ENCODE measurements around the gene GRB10. TPM values are rescaled to one million over a fixed set of nuclear protein-coding genes. Genes with fewer than 3 reads are reported as not detected.

The GRB10 gene
- total and polyA plus RNA-seq, 2 experiments from 2014 or later, result 35.0 to 154 TPM

DNA sequence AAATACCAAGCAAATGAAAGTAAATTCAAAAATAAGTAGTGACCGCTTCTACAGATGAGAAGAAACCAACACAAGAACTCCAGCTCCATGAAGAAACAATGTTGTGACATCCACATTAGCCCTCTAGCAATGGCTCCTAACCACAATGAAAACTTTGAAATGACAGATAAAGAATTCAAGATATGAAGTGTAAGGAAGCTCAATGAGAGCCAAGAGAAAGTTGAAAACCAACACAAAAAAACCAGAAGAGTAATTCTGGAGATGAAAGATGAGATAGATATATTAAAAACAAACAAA is 149.3 kb downstream of the GRB10 start:
- peaks cover 4% of the 10 kb centered on the region; the same call in 2 of the 3 replicates for H3K9me3 Mint-ChIP-seq
- no peak for DNase-seq (ENCODE audit: low spot score)
- H3K4me1 Mint-ChIP-seq, result peaks cover 45% of the 10 kb centered on the region
- H3K4me3 Mint-ChIP-seq, result no peak overlapping the region
- peaks cover 20% of the 10 kb centered on the region; the same call in 2 of the 3 replicates for H3K36me3 Mint-ChIP-seq (ENCODE audit: low read depth)
- H3K4me2 ChIP-seq, result peak overlapping the region; percentile 44; the same call in 1 of the 2 replicates
- peak overlapping the region; percentile 14; the same call in 1 of the 2 replicates for H3K27ac ChIP-seq (ENCODE audit: low read depth)
- H4K20me1 ChIP-seq (replicated peaks; ENCODE audit: insufficient read depth), result peaks cover 42% of the 10 kb centered on the region
- H3K4me1 ChIP-seq (ENCODE audit: insufficient read depth), result peaks cover 35% of the 10 kb centered on the region
- H3K27ac Mint-ChIP-seq, result no peak overlapping the region
- peaks cover 87% of the 10 kb centered on the region for H3K79me2 ChIP-seq (replicated peaks; ENCODE audit: insufficient read depth)
- TF ChIP-seq EZH2 (IDR thresholded peaks at IDR 0.05; ENCODE audit: low read depth, unreplicated experiment), result no peak
- no peak for TF ChIP-seq ZNF462 (CRISPR knock-in tag; IDR thresholded peaks at IDR 0.05)
- no peak for TF ChIP-seq CREB1 (CRISPR knock-in tag; IDR thresholded peaks at IDR 0.05; ENCODE audit: low read depth)
- TF ChIP-seq ZNF114 (CRISPR knock-in tag; IDR thresholded peaks at IDR 0.05), result no peak
- no peak for TF ChIP-seq POLR2AphosphoS5 (IDR thresholded peaks at IDR 0.05; ENCODE audit: low read depth)
- TF ChIP-seq REST (IDR thresholded peaks at IDR 0.05; ENCODE audit: unreplicated experiment), result no peak
- TF ChIP-seq, protein P1, sequence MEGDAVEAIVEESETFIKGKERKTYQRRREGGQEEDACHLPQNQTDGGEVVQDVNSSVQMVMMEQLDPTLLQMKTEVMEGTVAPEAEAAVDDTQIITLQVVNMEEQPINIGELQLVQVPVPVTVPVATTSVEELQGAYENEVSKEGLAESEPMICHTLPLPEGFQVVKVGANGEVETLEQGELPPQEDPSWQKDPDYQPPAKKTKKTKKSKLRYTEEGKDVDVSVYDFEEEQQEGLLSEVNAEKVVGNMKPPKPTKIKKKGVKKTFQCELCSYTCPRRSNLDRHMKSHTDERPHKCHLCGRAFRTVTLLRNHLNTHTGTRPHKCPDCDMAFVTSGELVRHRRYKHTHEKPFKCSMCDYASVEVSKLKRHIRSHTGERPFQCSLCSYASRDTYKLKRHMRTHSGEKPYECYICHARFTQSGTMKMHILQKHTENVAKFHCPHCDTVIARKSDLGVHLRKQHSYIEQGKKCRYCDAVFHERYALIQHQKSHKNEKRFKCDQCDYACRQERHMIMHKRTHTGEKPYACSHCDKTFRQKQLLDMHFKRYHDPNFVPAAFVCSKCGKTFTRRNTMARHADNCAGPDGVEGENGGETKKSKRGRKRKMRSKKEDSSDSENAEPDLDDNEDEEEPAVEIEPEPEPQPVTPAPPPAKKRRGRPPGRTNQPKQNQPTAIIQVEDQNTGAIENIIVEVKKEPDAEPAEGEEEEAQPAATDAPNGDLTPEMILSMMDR (conservative IDR thresholded peaks at IDR 0.05; ENCODE audit: low read depth in 2 of 2), result no peak
- TF ChIP-seq ZNF331 (CRISPR knock-in tag; IDR thresholded peaks at IDR 0.05; ENCODE audit: low read depth), result no peak
- TF ChIP-seq EZH2phosphoT487 (IDR thresholded peaks at IDR 0.05; ENCODE audit: unreplicated experiment), result no peak
- TF ChIP-seq STAT1 (IDR thresholded peaks at IDR 0.05; ENCODE audit: unreplicated experiment), result no peak
- TF ChIP-seq JUNB (IDR thresholded peaks at IDR 0.05; ENCODE audit: unreplicated experiment), result no peak
- TF ChIP-seq NANOG (IDR thresholded peaks at IDR 0.05; ENCODE audit: borderline replicate concordance), result no peak
- TF ChIP-seq, protein P2, sequence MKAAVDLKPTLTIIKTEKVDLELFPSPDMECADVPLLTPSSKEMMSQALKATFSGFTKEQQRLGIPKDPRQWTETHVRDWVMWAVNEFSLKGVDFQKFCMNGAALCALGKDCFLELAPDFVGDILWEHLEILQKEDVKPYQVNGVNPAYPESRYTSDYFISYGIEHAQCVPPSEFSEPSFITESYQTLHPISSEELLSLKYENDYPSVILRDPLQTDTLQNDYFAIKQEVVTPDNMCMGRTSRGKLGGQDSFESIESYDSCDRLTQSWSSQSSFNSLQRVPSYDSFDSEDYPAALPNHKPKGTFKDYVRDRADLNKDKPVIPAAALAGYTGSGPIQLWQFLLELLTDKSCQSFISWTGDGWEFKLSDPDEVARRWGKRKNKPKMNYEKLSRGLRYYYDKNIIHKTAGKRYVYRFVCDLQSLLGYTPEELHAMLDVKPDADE (IDR thresholded peaks at IDR 0.05), result no peak
- no peaks in the 10 kb centered on the region for H3K27me3 ChIP-seq (ENCODE audit: insufficient read depth)
- no peak for ATAC-seq
- no peak overlapping the region for H2AFZ ChIP-seq
- no peak overlapping the region for H3K4me3 ChIP-seq
- no peaks in the 10 kb centered on the region for H3F3A ChIP-seq (replicated peaks; ENCODE audit: low read depth)
- H3K9me2 ChIP-seq (ENCODE audit: insufficient read depth), result no peaks in the 10 kb centered on the region
- H3K36me3 ChIP-seq (ENCODE audit: insufficient read depth), result no peaks in the 10 kb centered on the region
- H3K27me3 Mint-ChIP-seq (ENCODE audit: insufficient read depth, low read depth, poor library complexity), result peaks cover 1% of the 10 kb centered on the region

Data from GM23338 (cell line).